Peyer's patch (tissue), 4 donors: ENCODE measurements around the gene NXPH4. TPM values are rescaled to one million over a fixed set of nuclear protein-coding genes. Genes with fewer than 3 reads are reported as not detected.

Source experiments
- DNase-seq, 3 donors: peaks; one replicate each; pipeline ENCODE4 v3.0.0-alpha.2; 2017 to 2019
- H3K27ac ChIP-seq, 4 donors: fragments of 200-600 bp; sonication (generic); one replicate each; pipeline ENCODE4 v1.5.1; 2016 to 2019
- H3K27me3 ChIP-seq, 2 donors: fragments of 200-600 bp; sonication (generic); one replicate each; pipeline ENCODE4 v1.5.1; 2019
- H3K36me3 ChIP-seq, 3 donors: fragments of 200-600 bp; sonication (generic); one replicate each; pipeline ENCODE4 v1.5.1; 2016 to 2019
- H3K4me1 ChIP-seq, 4 donors: fragments of 200-600 bp; sonication (generic); one replicate each; pipeline ENCODE4 v1.5.1; 2016 to 2019
- H3K4me3 ChIP-seq, 4 donors: fragments of 200-600 bp; sonication (generic); 1 replicate in 3 of 4; 2 replicates in 1 of 4; pipeline ENCODE4 v1.5.1; 2016 to 2019; ENCODE audit warnings: mild to moderate bottlenecking in 1 of 4
- H3K9me3 ChIP-seq, 4 donors: fragments of 200-600 bp; sonication (generic); one replicate each; pipeline ENCODE4 v1.5.1; 2016 to 2019; ENCODE audit warnings: mild to moderate bottlenecking in 1 of 4
- POLR2A ChIP-seq, 2 donors: fragments of 450-650 bp; IDR thresholded peaks; one replicate each; pipeline ENCODE4 v1.5.1; 2017; ENCODE audit warnings: antibody characterized with exemption in 2 of 2, mild to moderate bottlenecking in 2 of 2, moderate library complexity in 2 of 2
- total RNA-seq, 4 donors: library from RNA; depleted of rRNA; stranded (reverse); fragments of >200 nt; gene quantifications; one replicate each; pipeline ENCODE4 v1.1.0, GENCODE V29; 2016
- TF ChIP-seq, protein P1 (sequence below), 6 experiments: fragments of 450-650 bp in 4 of 6; fragments of 200-600 bp in 2 of 6; sonication (generic) in 1 of 6; IDR thresholded peaks; one replicate each; pipeline ENCODE4 v1.5.1; 2017 to 2019; ENCODE audit warnings: antibody characterized with exemption in 6 of 6, mild to moderate bottlenecking in 3 of 6, moderate library complexity in 1 of 6

Gene NXPH4
- total RNA-seq, 4 donors from 2014 or later = not detected

DNA sequence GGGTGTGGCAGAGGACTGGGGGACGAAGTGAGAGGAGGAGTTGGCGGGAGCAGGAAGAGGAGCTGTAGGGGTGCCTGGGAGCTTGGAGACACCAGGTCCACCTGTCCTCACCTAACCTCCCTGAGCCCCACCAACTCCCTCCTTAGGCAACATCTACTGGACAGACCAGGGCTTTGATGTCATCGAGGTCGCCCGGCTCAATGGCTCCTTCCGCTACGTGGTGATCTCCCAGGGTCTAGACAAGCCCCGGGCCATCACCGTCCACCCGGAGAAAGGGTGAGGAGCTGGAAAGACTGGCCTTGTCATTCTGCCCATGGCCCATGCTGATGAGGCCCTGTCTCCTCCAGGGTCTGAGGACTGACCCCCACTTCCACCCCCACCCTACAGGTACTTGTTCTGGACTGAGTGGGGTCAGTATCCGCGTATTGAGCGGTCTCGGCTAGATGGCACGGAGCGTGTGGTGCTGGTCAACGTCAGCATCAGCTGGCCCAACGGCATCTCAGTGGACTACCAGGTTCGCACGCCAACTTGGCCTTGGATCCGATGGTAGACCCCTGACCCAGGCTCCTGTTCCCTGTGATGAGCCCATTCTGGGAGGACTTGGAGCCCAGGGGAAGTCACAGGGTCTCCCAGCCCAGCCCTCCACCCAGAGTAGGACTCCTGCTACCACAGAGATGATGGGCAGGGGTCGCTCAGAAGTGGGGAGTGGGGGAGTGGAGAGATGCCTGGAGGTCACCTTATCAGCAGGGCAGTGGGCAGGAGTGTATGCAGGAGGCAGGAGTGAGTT lies 32.5 kb upstream of the NXPH4 start:
- Histone ChIP-seq H3K27ac (no peak overlapping the region), H3K36me3 (peaks cover 0 to 86% (median 0%) of the 10 kb centered on the region in 3 donors), H3K9me3 (no peaks in the 10 kb centered on the region), H3K4me1 (no peaks in the 10 kb centered on the region), H3K4me3 (no peak overlapping the region), H3K27me3 (no peaks in the 10 kb centered on the region)
- TF ChIP-seq, protein P1, sequence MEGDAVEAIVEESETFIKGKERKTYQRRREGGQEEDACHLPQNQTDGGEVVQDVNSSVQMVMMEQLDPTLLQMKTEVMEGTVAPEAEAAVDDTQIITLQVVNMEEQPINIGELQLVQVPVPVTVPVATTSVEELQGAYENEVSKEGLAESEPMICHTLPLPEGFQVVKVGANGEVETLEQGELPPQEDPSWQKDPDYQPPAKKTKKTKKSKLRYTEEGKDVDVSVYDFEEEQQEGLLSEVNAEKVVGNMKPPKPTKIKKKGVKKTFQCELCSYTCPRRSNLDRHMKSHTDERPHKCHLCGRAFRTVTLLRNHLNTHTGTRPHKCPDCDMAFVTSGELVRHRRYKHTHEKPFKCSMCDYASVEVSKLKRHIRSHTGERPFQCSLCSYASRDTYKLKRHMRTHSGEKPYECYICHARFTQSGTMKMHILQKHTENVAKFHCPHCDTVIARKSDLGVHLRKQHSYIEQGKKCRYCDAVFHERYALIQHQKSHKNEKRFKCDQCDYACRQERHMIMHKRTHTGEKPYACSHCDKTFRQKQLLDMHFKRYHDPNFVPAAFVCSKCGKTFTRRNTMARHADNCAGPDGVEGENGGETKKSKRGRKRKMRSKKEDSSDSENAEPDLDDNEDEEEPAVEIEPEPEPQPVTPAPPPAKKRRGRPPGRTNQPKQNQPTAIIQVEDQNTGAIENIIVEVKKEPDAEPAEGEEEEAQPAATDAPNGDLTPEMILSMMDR (IDR thresholded peaks at IDR 0.05) = no peak
- TF ChIP-seq POLR2A (IDR thresholded peaks at IDR 0.05) = no peak
- DNase-seq = no peak

DNA sequence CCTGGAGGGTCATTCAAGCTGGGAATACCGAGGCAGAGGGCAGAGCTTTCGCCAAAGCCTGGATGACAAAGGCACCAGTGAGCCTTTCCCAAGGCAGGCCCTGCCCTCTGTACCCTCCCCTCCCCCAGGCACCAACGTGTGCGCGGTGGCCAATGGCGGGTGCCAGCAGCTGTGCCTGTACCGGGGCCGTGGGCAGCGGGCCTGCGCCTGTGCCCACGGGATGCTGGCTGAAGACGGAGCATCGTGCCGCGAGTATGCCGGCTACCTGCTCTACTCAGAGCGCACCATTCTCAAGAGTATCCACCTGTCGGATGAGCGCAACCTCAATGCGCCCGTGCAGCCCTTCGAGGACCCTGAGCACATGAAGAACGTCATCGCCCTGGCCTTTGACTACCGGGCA lies 31.2 kb upstream of the NXPH4 start:
- H3K4me3 ChIP-seq = no peak overlapping the region
- no peaks in the 10 kb centered on the region for H3K27me3 ChIP-seq
- no peak for TF ChIP-seq POLR2A (IDR thresholded peaks at IDR 0.05)
- TF ChIP-seq, protein P1 (IDR thresholded peaks at IDR 0.05) = no peak
- H3K9me3 ChIP-seq = no peaks in the 10 kb centered on the region
- no peak for DNase-seq
- no peaks in the 10 kb centered on the region for H3K4me1 ChIP-seq
- H3K36me3 ChIP-seq = peaks cover 0 to 86% (median 0%) of the 10 kb centered on the region in 3 donors
- H3K27ac ChIP-seq = no peak overlapping the region

DNA sequence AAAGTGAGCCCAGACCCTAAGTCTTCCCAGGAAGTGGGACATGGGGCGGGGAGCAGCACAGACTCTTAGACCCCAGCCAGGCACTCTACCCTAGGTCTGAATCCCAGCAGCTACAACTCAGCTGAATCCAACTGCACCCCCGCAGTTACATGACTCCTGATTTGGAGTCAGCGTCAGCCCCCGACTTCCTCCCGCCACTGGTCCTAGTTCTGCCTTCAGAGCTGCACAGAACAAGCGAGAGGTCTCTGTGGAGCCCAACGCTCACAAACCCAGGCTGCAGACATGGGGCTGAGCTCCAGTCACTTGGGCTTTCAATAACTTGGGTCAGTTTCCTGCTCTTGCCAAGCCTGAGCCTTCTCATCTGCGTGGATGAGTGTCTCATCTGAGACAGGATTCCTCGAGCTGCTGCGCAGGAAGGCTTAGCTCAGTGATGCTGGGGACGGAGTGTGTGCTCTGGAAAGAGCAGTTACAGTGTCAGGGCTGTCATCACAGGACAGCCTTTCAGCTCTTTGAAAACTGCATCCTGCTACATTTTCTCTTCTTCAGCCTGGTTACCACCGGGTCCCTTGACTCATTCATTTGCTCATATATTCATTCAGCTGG lies 30.6 kb upstream of the NXPH4 start:
- Histone ChIP-seq H3K27me3 (no peaks in the 10 kb centered on the region), H3K36me3 (peaks cover 0 to 86% (median 0%) of the 10 kb centered on the region in 3 donors), H3K27ac (no peak overlapping the region), H3K9me3 (no peaks in the 10 kb centered on the region), H3K4me1 (no peaks in the 10 kb centered on the region), H3K4me3 (no peak overlapping the region)
- TF ChIP-seq POLR2A (IDR thresholded peaks at IDR 0.05) = no peak
- TF ChIP-seq, protein P1 (IDR thresholded peaks at IDR 0.05) = no peak
- no peak for DNase-seq

DNA sequence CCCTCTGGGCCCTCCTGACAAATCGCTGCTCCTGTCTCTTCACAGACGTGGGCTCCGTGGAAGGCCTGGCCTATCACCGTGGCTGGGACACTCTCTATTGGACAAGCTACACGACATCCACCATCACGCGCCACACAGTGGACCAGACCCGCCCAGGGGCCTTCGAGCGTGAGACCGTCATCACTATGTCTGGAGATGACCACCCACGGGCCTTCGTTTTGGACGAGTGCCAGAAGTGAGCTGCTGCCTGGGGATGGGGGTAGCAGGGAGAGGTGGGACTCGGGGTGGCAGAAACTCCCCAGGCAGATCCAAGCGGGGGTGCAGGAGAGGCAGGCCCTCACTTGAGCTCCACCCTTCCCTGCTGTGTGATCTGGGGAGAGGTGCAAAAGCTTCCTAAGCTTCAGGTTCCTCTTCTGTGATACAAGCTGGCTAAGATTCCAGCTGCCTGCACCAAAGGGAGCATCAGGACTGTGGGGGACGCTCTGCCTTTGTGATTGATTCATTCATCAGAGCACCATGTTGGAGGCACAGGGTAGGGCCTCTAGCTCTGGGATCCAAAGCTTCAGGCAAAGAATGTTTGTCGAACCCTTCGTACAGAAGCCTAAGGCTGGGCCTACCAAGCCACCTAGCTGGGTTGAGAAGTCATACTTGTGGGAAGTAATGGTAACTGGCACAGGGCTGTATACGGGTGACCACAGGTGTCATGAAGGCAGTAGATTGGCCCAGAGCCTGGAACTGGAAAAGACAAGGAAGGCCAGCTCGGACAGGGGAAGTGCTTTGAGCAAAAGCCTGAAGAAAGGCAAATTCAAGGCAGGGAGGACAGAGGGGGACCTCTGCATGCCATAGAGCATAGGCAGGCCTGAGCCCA lies 29.1 kb upstream of the NXPH4 start:
- Histone ChIP-seq H3K9me3 (no peaks in the 10 kb centered on the region), H3K4me1 (no peaks in the 10 kb centered on the region), H3K27ac (no peak overlapping the region), H3K27me3 (no peaks in the 10 kb centered on the region), H3K36me3 (peaks cover 0 to 89% (median 0%) of the 10 kb centered on the region in 3 donors), H3K4me3 (no peak overlapping the region)
- DNase-seq = no peak
- TF ChIP-seq, protein P1 (IDR thresholded peaks at IDR 0.05) = no peak
- no peak for TF ChIP-seq POLR2A (IDR thresholded peaks at IDR 0.05)

- DNase-seq = no peak
- Histone ChIP-seq H3K27me3 (no peaks in the 10 kb centered on the region), H3K4me1 (no peaks in the 10 kb centered on the region), H3K36me3 (peaks cover 0 to 95% (median 0%) of the 10 kb centered on the region in 3 donors), H3K9me3 (no peaks in the 10 kb centered on the region), H3K27ac (no peak overlapping the region), H3K4me3 (no peak overlapping the region)
- TF ChIP-seq POLR2A (IDR thresholded peaks at IDR 0.05) = no peak
- TF ChIP-seq, protein P1 (IDR thresholded peaks at IDR 0.05) = no peak
These were observed 28.5 kb upstream of the NXPH4 start for GRCh38 chr12:57188090-57188425.
